H1 (cell line): ENCODE results near the gene GABRA4. TPM values are rescaled to one million over a fixed set of nuclear protein-coding genes. Genes with fewer than 3 reads are reported as not detected.

Source experiments
- CTCF ChIA-PET: fragments of 300-600 bp; sonication (Branson Sonifier 250); formaldehyde crosslinking; loops from one replicate; lab custom pipeline; 2021; ENCODE audit not compliant: partially characterized antibody; lab: Charles Lee
- POLR2A ChIA-PET: fragments of 300-600 bp; sonication (Branson Sonifier 250); formaldehyde crosslinking; loops from one replicate; lab custom pipeline; 2021; ENCODE audit warnings: inconsistent platforms; ENCODE audit not compliant: partially characterized antibody; lab: Charles Lee
- DNase-seq, 2 experiments: peaks; one replicate each; pipeline versions ENCODE4 v3.0.0 to v3.0.0-alpha.2; 2010 to 2022; ENCODE audit warnings: low spot score in 2 of 2, low read depth in 1 of 2, mixed read lengths in 1 of 2
- FAIRE-seq: peaks from 2 replicates; lab custom pipeline; 2011; peaks lifted over from hg19 to GRCh38; lab: Jason Lieb, UNC
- H2AFZ ChIP-seq: 2 replicates; pipeline ENCODE4 v1.8.1; 2012; ENCODE audit warnings: low read length, inconsistent platforms
- H2AK5ac ChIP-seq: 2 replicates; pipeline ENCODE4 v1.6.1; 2013; ENCODE audit warnings: low read depth, low read length
- H2BK120ac ChIP-seq: replicated peaks from 2 replicates; pipeline ENCODE3; 2013; ENCODE audit warnings: low read depth, low read length, inconsistent platforms
- H2BK12ac ChIP-seq: 2 replicates; pipeline ENCODE4 v1.6.1; 2013; ENCODE audit warnings: low read depth, low read length
- H2BK15ac ChIP-seq: 2 replicates; pipeline ENCODE4 v1.6.1; 2013; ENCODE audit warnings: low read length
- H2BK20ac ChIP-seq: 2 replicates; pipeline ENCODE4 v1.6.1; 2013; ENCODE audit warnings: low read length
- H2BK5ac ChIP-seq: 2 replicates; pipeline ENCODE4 v1.6.1; 2013; ENCODE audit warnings: low read depth, low read length
- H3K14ac ChIP-seq: 2 replicates; pipeline ENCODE4 v1.6.1; 2013; ENCODE audit warnings: inconsistent platforms; ENCODE audit not compliant: insufficient read length
- H3K18ac ChIP-seq: 2 replicates; pipeline ENCODE4 v1.6.1; 2013; ENCODE audit warnings: low read length; ENCODE audit errors: extremely low read depth
- H3K23ac ChIP-seq: 2 replicates; pipeline ENCODE4 v1.6.1; 2013; ENCODE audit warnings: inconsistent platforms; ENCODE audit not compliant: insufficient read length
- H3K23me2 ChIP-seq: 2 replicates; pipeline ENCODE4 v1.6.1; 2013; ENCODE audit warnings: low read depth, low read length
- H3K27ac ChIP-seq: 2 replicates; pipeline ENCODE4 v1.6.1; 2011; ENCODE audit warnings: low read depth, low read length, inconsistent platforms
- H3K27me3 ChIP-seq, 4 experiments: replicated peaks in 1 of 4; 1 replicate in 1 of 4; 2 replicates in 3 of 4; pipeline versions ENCODE4 v1.6.1 to v1.8.1; 2011 to 2013; ENCODE audit warnings: low read length in 3 of 4, mild to moderate bottlenecking in 3 of 4, inconsistent platforms in 2 of 4, mixed read lengths in 2 of 4, moderate library complexity in 1 of 4; ENCODE audit not compliant: control insufficient read depth in 3 of 4, insufficient read depth in 3 of 4; ENCODE audit errors: extremely low read depth in 1 of 4
- H3K36me3 ChIP-seq, 4 experiments: 2 replicates each; pipeline versions ENCODE4 v1.6.1 to v1.8.1; 2011 to 2013; ENCODE audit warnings: mild to moderate bottlenecking in 4 of 4, low read length in 3 of 4, moderate library complexity in 2 of 4, control low read depth in 1 of 4, inconsistent platforms in 1 of 4; ENCODE audit not compliant: insufficient read depth in 4 of 4, control insufficient read depth in 2 of 4
- H3K4ac ChIP-seq: replicated peaks from 2 replicates; pipeline ENCODE3; 2013; ENCODE audit warnings: low read length, low read depth, mixed read lengths, inconsistent platforms; ENCODE audit not compliant: insufficient read length
- H3K4me1 ChIP-seq, 4 experiments: replicated peaks in 1 of 4; 1 replicate in 1 of 4; 2 replicates in 3 of 4; pipeline versions ENCODE4 v1.6.1 to v1.8.1; 2011 to 2013; ENCODE audit warnings: low read length in 3 of 4, inconsistent platforms in 2 of 4, mixed read lengths in 1 of 4; ENCODE audit not compliant: insufficient read depth in 4 of 4, control insufficient read depth in 3 of 4
- H3K4me2 ChIP-seq, 2 experiments: 2 replicates each; pipeline versions ENCODE4 v1.6.1 to v1.8.1; 2011 to 2013; ENCODE audit warnings: low read depth in 2 of 2, low read length in 2 of 2, control low read depth in 1 of 2, inconsistent platforms in 1 of 2, mild to moderate bottlenecking in 1 of 2; ENCODE audit not compliant: insufficient read depth in 1 of 2
- H3K4me3 ChIP-seq, 4 experiments: fragments of 200-600, 300-600 bp in 1 of 4; sonication (generic), shearing (Covaris generic), sonication (Bioruptor Twin) in 1 of 4; 2 replicates each; pipeline versions ENCODE4 v1.5.1 to v1.8.1; 2011 to 2016; ENCODE audit warnings: low read length in 4 of 4, low read depth in 3 of 4, control low read depth in 2 of 4, inconsistent platforms in 2 of 4, mild to moderate bottlenecking in 2 of 4, mixed read lengths in 1 of 4, moderate library complexity in 1 of 4; ENCODE audit not compliant: insufficient read depth in 2 of 4; ENCODE audit errors: extremely low read depth in 1 of 4
- H3K56ac ChIP-seq: replicated peaks from 2 replicates; pipeline ENCODE3; 2013; ENCODE audit warnings: low read depth, mild to moderate bottlenecking, mixed read lengths, low read length, inconsistent platforms; ENCODE audit not compliant: insufficient read length
- H3K79me1 ChIP-seq: 2 replicates; pipeline ENCODE4 v1.6.1; 2013; ENCODE audit warnings: low read depth, low read length, control low read depth
- H3K79me2 ChIP-seq, 2 experiments: 2 replicates each; pipeline versions ENCODE4 v1.6.1 to v1.8.1; 2012 to 2013; ENCODE audit warnings: low read length in 2 of 2, mild to moderate bottlenecking in 2 of 2, inconsistent platforms in 1 of 2; ENCODE audit not compliant: insufficient read depth in 2 of 2, control insufficient read depth in 1 of 2
- H3K9ac ChIP-seq, 4 experiments: replicated peaks in 1 of 4; 1 replicate in 1 of 4; 2 replicates in 3 of 4; pipeline versions ENCODE4 v1.6.1 to v1.8.1; 2011 to 2013; ENCODE audit warnings: low read depth in 3 of 4, low read length in 3 of 4, control low read depth in 2 of 4, mild to moderate bottlenecking in 2 of 4, moderate library complexity in 2 of 4, inconsistent platforms in 1 of 4; ENCODE audit errors: extremely low read depth in 1 of 4
- H3K9me3 ChIP-seq, 2 experiments: 2 replicates each; pipeline versions ENCODE4 v1.6.1 to v1.8.1; 2012 to 2013; ENCODE audit warnings: mild to moderate bottlenecking in 2 of 2, moderate library complexity in 2 of 2, control low read depth in 1 of 2, inconsistent platforms in 1 of 2, low read depth in 1 of 2, low read length in 1 of 2, mixed read lengths in 1 of 2; ENCODE audit not compliant: insufficient read depth in 2 of 2
- H4K20me1 ChIP-seq, 2 experiments: replicated peaks in 1 of 2; 2 replicates each; pipeline versions ENCODE3 to v1.8.1; 2011 to 2013; ENCODE audit warnings: inconsistent platforms in 2 of 2, low read length in 2 of 2, mild to moderate bottlenecking in 1 of 2; ENCODE audit not compliant: insufficient read depth in 2 of 2, control insufficient read depth in 1 of 2
- H4K5ac ChIP-seq: 2 replicates; pipeline ENCODE4 v1.6.1; 2013; ENCODE audit warnings: low read length, low read depth, mixed read lengths, inconsistent platforms; ENCODE audit not compliant: insufficient read length
- H4K8ac ChIP-seq: 2 replicates; pipeline ENCODE4 v1.8.0; 2013; ENCODE audit warnings: mild to moderate bottlenecking, moderate library complexity, low read length, inconsistent platforms; ENCODE audit not compliant: insufficient read depth; ENCODE audit errors: extremely low read depth
- H4K91ac ChIP-seq: replicated peaks from 2 replicates; pipeline ENCODE3; 2013; ENCODE audit warnings: low read length, mixed read lengths, inconsistent platforms; ENCODE audit not compliant: insufficient read length
- CTCF ChIP-seq, 3 experiments: IDR thresholded peaks; 1 replicate in 2 of 3; 2 replicates in 1 of 3; pipeline versions ENCODE4 v1.5.1 to v1.6.1; 2011; ENCODE audit warnings: low read length in 3 of 3, mild to moderate bottlenecking in 3 of 3, inconsistent platforms in 2 of 3, low read depth in 1 of 3, moderate library complexity in 1 of 3; ENCODE audit not compliant: insufficient read depth in 1 of 3; ENCODE audit errors: control extremely low read depth in 1 of 3
- RAD21 ChIP-seq, 2 experiments: IDR thresholded peaks in 1 of 2; conservative IDR thresholded peaks in 1 of 2; 2 replicates each; pipeline ENCODE4 v1.6.1; 2011; ENCODE audit warnings: low read depth in 2 of 2, low read length in 2 of 2, improper control_type of control experiment in 1 of 2, inconsistent platforms in 1 of 2, mild to moderate bottlenecking in 1 of 2, moderate library complexity in 1 of 2
- SRF ChIP-seq: IDR thresholded peaks from 2 replicates; pipeline ENCODE4 v1.6.1; 2011; ENCODE audit warnings: mild to moderate bottlenecking, low read depth, low read length, moderate library complexity
- SUZ12 ChIP-seq: fragments of 200-600 bp; sonication (generic); IDR thresholded peaks from 2 replicates; pipeline ENCODE4 v1.6.1; 2012; ENCODE audit warnings: mild to moderate bottlenecking, inconsistent platforms, low read length, moderate library complexity, mixed read lengths
- WGBS, 2 experiments: shearing (Covaris generic) in 1 of 2; methylation state at CpG; one replicate each; pipeline versions ENCODE4 v1.1.6 to v1.1.7; 2013 to 2015; ENCODE audit warnings: low lambda C conversion rate in 2 of 2, mixed read lengths in 2 of 2, inconsistent platforms in 1 of 2, low coverage in 1 of 2, missing lambda C conversion rate in 1 of 2; ENCODE audit not compliant: insufficient replicate concordance in 2 of 2, insufficient coverage in 1 of 2, insufficient read length in 1 of 2; ENCODE audit errors: extremely low coverage in 1 of 2, missing lambda C conversion rate in 1 of 2; 5-methylcytosine and 5-hydroxymethylcytosine counted together
- polyA plus RNA-seq, 7 experiments: library from polyadenylated mRNA; depleted of rRNA in 3 of 7; stranded (reverse) in 5 of 7; unstranded in 2 of 7; fragments of >200 nt in 5 of 7; fragments of 200-250 nt in 2 of 7; gene quantifications; 1 replicate in 5 of 7; 2 replicates in 1 of 7; 4 replicates in 1 of 7; pipeline versions ENCODE4 v1.2.1 to v1.2.3, GENCODE V29; 2011 to 2013; ENCODE audit warnings: missing spikeins in 2 of 7, mixed read lengths in 2 of 7
- total RNA-seq: library from RNA; stranded (reverse); fragmentation: NEBNext Ultra II Directional; extraction: Animal tissue kit (Norgen Biotek cat#: 25700); gene quantifications from 2 replicates; pipeline ENCODE4 v1.2.1, GENCODE V29; 2021

The GABRA4 gene
- total and polyA plus RNA-seq, 2 of the 8 experiments (the other 6 are each of a cell fraction or from before 2014, with no cell fraction given), result 0.09 to 0.37 TPM

GRCh38 chr4:46937493-46937892 lies 55.9 kb downstream of the GABRA4 start:
- H2BK15ac ChIP-seq, result no peak overlapping the region
- no peaks in the 10 kb centered on the region for H3K79me2 ChIP-seq
- no peak overlapping the region for H3K56ac ChIP-seq
- H2AK5ac ChIP-seq, result no peak overlapping the region
- no peaks in the 10 kb centered on the region for H3K9me3 ChIP-seq
- no peaks in the 10 kb centered on the region for H3K36me3 ChIP-seq
- no peaks in the 10 kb centered on the region for H4K20me1 ChIP-seq
- ChIA-PET POLR2A (no interaction called here), CTCF (interaction anchor here (0.7 to 2.4 kb wide), 18 partner anchors 8 to 448 kb away, joined by 3 to 9 read pairs (median 4); no protein-coding TSS in a partner anchor)
- no peak overlapping the region for H4K5ac ChIP-seq
- H3K27me3 ChIP-seq, result no peaks in the 10 kb centered on the region
- no peak overlapping the region for H3K14ac ChIP-seq
- no peak overlapping the region for H3K4ac ChIP-seq
- H3K23ac ChIP-seq, result no peak overlapping the region
- H2AFZ ChIP-seq, result no peak overlapping the region
- TF ChIP-seq RAD21 (IDR thresholded peaks at IDR 0.05 in 1 of 2, conservative IDR thresholded peaks at IDR 0.05 in 1 of 2; ENCODE audit: low read depth in 2 of 2, low read length in 2 of 2) (peak; percentile 44 to 47), SUZ12 (no peak), CTCF (IDR thresholded peaks at IDR 0.05; ENCODE audit: control extremely low read depth in 1 of 3, insufficient read depth in 1 of 3, low read depth in 1 of 3, low read length in 3 of 3) (peak in 2 of 3 experiments; percentile 23 to 24; a peak in 2 of 4 replicates), SRF (peak; percentile 72; the same call in 1 of the 2 replicates)
- no peak overlapping the region for H3K4me2 ChIP-seq
- no peak overlapping the region for H3K9ac ChIP-seq
- FAIRE-seq (no peak), DNase-seq (no peak)
- no peak overlapping the region for H3K4me3 ChIP-seq
- H3K27ac ChIP-seq, result no peak overlapping the region
- H3K79me1 ChIP-seq, result no peaks in the 10 kb centered on the region
- H4K8ac ChIP-seq, result no peak overlapping the region
- no peak overlapping the region for H3K18ac ChIP-seq
- no peak overlapping the region for H2BK120ac ChIP-seq
- H2BK20ac ChIP-seq, result no peak overlapping the region
- no peak overlapping the region for H2BK5ac ChIP-seq
- H3K23me2 ChIP-seq, result no peaks in the 10 kb centered on the region; the same call in 1 of the 2 replicates
- no peak overlapping the region for H2BK12ac ChIP-seq
- 89% methylated on average over 1 of the region's 1 CpG; no CpG with 5 or more reads in 1 of the 2 experiments for WGBS, 2 experiments
- H3K4me1 ChIP-seq, result no peaks in the 10 kb centered on the region
- H4K91ac ChIP-seq, result no peak overlapping the region
